Measurements from ENCODE around the gene AGPAT3. TPM values are rescaled to one million over a fixed set of nuclear protein-coding genes. Genes with fewer than 3 reads are reported as not detected.

The AGPAT3 gene
- total and polyA plus RNA-seq, 9 donors: 11.6 to 42.1 (median 31.9) TPM

DNA sequence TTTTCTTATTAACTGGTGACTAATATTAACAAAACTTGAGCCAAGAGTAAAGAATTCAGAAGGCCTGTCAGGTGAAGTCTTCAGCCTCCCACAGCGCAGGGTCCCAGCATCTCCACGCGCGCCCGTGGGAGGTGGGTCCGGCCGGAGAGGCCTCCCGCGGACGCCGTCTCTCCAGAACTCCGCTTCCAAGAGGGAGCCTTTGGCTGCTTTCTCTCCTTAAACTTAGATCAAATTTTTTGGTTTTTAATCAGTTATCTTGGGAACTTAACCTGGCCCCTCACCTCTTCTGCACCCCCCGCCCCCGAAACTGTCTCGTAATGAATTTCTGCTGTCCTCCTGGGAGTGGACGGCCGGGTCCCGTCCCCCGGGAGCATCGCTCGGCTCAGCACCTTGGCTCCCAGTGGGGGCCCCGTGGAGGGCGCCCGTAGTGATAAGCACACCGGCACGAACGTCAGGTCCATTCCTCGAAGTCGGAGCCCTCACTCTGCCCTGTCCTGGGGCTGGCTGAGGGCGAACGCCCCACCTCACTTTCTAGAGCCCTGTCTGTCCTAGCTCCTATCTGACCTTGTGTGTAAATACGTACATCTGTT, 117.6 kb downstream of the AGPAT3 start:
- intact Hi-C loops (cut with DNase I): no loop called here
- Histone ChIP-seq H3K36me3 (no peaks in the 10 kb centered on the region), H3K9me3 (no peaks in the 10 kb centered on the region), H3K27ac (no peak overlapping the region), H3K4me3 (no peak overlapping the region), H3K27me3 (no peaks in the 10 kb centered on the region), H3K4me1 (ENCODE audit: insufficient read depth) (peaks cover 6% of the 10 kb centered on the region)
- TF ChIP-seq CTCF (IDR thresholded peaks at IDR 0.05) (no peak), EP300 (IDR thresholded peaks at IDR 0.05) (no peak), POLR2A (IDR thresholded peaks at IDR 0.05) (no peak)
- 88 to 90% (median 89%) methylated on average over 32 of the region's 32 CpGs for whole genome bisulfite sequencing, 3 donors
- no peak for DNase-seq

DNA sequence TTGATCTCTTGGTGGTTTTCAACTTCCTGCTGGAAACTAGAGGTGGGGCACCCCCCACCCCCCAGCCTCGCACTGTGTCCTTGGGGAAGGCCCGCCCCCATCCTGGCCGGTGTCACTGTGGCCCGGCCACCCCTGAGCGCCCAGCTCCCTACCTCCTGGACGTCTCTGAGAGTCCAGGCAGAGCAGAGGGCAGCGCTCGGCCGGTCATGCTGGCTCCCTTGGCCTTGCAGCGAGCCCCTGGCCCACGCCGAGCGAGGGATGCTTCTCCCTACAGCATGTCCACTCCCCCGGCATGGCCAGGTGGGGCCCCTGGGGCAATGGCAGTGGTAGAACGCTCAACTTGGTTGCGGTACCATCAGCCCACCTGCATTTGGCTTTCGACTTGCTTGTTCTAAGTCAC, 118.4 kb downstream of the AGPAT3 start:
- Histone ChIP-seq H3K4me1 (ENCODE audit: insufficient read depth) (peaks cover 10% of the 10 kb centered on the region), H3K9me3 (no peaks in the 10 kb centered on the region), H3K4me3 (no peak overlapping the region), H3K27me3 (no peaks in the 10 kb centered on the region), H3K27ac (no peak overlapping the region), H3K36me3 (no peaks in the 10 kb centered on the region)
- intact Hi-C loops (cut with DNase I): no loop called here
- TF ChIP-seq POLR2A (IDR thresholded peaks at IDR 0.05) (no peak), CTCF (IDR thresholded peaks at IDR 0.05) (no peak), EP300 (IDR thresholded peaks at IDR 0.05) (no peak)
- DNase-seq: no peak
- WGBS, 3 donors: 76 to 89% (median 83%) methylated on average over 17 of the region's 17 CpGs

- Histone ChIP-seq H3K27me3 (no peaks in the 10 kb centered on the region), H3K36me3 (no peaks in the 10 kb centered on the region), H3K4me3 (no peak overlapping the region), H3K4me1 (ENCODE audit: insufficient read depth) (peaks cover 10% of the 10 kb centered on the region), H3K27ac (no peak overlapping the region), H3K9me3 (no peaks in the 10 kb centered on the region)
- WGBS, 3 donors: 82 to 86% (median 83%) methylated on average over 25 of the region's 25 CpGs
- no peak for DNase-seq
- TF ChIP-seq POLR2A (IDR thresholded peaks at IDR 0.05) (no peak), EP300 (IDR thresholded peaks at IDR 0.05) (no peak), CTCF (IDR thresholded peaks at IDR 0.05) (no peak)
- intact Hi-C loops (cut with DNase I): no loop called here
Measured at GRCh38 chr21:43983860-43984420, 118.9 kb downstream of the AGPAT3 start.

DNA sequence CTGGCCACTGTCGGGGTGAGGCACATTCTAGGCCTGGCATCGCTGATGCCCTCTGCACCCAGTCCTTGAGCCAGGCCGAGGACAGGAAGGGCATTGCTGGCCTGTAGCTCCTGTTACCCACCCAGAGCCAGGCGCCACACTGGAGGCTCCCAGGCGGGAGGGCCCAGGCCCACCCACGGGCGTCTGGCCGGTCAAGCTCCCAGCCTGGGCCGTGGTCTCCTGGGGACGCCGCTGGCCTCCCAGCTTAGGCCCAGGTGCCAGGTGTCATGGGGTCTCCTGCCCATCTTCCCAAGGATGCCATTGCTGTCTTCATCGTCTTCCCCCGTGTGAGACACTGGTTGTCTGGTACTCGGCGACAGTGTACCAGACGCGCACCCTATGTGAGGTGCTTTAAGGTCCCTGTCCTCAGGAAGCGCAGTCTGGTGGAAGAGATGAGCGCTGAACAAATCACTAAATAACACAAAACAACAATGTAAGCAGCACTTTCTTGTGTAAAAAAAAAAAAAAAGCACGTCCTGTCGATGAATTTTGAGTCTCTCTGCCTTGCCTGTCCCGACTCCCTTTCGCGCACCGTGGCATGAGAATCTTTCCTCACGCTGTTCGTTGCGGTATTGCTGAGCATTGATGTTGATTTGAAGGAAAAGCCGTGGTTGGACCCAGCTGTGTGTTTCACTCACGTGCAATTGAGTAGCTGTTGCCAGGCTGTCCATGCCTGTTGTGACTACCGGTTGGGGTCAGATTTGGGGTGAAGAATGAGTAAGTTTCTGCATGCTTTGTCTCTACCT, 120.1 kb downstream of the AGPAT3 start:
- no peaks in the 10 kb centered on the region for H3K36me3 ChIP-seq

More for the DNA sequence above, 120.1 kb downstream of the AGPAT3 start:
- intact Hi-C loops (cut with DNase I): no loop called here
- Histone ChIP-seq H3K27me3 (no peaks in the 10 kb centered on the region), H3K4me3 (no peak overlapping the region), H3K9me3 (no peaks in the 10 kb centered on the region), H3K4me1 (ENCODE audit: insufficient read depth) (peaks cover 10% of the 10 kb centered on the region), H3K27ac (no peak overlapping the region)
- WGBS, 3 donors: 81 to 87% (median 85%) methylated on average over 31 of the region's 31 CpGs
- no peak for TF ChIP-seq POLR2A (IDR thresholded peaks at IDR 0.05)
- no peak for TF ChIP-seq EP300 (IDR thresholded peaks at IDR 0.05)
- no peak for TF ChIP-seq CTCF (IDR thresholded peaks at IDR 0.05)
- no peak for DNase-seq

Measured in ovary (tissue), 9 donors.